Pons (tissue), 1 donor: ENCODE data around the gene SMIM9.
"Not testable (repeated sequence)": the region's sequence is repeated elsewhere in the genome, so short reads cannot be mapped to it uniquely, and the experiment has no call there.

ENCODE experiments used
- DNase-seq: peaks from one replicate; pipeline ENCODE4 v3.0.0-alpha.2; 2016; ENCODE audit warnings: low spot score

SMIM9 gene

GRCh38 chrX:154834562-154834961, at the start of gene SMIM9:
Gene SMIM9, minus strand, starts transcription at chrX:154834662. Its CDS starts 3,806 bp downstream, at chrX:154830856.
- DNase-seq: no peak

DNA sequence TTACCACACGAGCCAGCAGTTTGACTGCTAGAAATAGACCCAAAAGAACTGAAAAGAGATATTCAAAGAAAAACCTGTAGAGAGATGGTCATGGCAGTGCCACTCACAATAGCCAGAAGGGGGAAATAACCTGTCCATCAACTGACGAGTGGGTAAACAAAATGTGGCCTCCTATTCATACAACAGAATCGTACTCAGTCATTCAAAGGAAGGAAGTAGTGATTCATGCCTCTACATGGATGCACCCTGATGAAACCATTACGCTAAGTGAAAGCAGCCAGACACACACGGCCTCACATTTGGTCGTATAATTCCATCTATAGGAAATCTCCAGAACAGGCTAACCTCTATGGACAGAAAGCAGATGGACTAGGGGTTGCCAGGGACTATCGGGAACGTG, 49.6 kb upstream of the SMIM9 start:
- DNase-seq: not testable (repeated sequence)

DNA sequence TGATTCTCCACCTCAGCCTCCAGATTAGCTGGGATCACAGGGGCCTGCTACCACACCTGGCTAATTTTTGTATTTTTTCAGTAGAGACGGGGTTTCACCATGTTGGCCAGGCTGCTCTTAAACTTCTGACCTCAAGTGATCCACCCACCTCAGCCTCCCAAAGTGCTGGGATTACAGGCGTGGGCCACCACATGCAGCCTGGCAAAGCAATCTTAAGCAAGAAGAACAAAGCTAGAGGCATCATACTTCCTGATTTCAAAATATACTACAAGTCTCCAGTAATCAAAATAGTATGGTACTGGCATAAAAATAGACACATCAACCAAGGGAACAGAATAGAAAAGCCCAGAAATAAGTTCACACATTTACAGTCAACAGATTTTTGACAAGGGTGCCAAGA, 38.9 kb upstream of the SMIM9 start:
- no peak for DNase-seq

DNA sequence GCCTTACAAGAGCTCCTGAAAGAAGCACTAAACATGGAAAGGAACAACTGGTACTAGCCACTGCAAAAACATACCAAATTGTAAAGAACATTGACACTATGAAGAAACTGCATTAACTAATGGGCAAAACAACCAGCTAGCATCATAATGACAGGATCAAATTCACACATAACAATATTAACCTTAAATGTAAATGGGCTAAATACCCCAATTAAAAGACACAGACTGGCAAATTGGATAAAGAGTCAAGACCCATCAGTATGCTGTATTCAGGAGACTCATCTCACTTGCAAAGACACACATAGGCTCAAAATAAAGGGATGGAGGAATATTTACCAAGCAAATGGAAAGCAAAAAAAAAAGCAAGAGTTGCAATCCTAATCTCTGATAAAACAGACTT, 34.1 kb upstream of the SMIM9 start:
- DNase-seq: not testable (repeated sequence)

DNA sequence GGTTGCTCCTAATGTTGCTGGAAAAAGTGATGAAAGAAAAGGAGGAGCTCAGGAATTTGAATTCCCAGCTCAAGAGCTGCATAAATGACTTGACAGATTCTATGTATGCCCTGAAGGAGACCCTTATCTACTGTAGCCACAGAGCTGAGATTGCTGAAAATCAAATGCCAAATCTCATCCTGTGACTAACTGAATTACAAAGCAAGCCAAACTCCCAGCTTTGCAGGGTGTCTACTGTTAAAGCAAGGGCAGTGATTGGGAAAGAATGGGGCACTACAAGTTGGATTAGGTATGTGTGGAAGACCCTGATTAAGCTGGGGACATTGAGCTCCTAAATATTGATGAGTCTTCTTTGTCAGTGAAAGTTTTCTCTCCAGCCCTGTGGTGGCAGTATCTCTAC, 20.8 kb upstream of the SMIM9 start:
- no peak for DNase-seq

DNA sequence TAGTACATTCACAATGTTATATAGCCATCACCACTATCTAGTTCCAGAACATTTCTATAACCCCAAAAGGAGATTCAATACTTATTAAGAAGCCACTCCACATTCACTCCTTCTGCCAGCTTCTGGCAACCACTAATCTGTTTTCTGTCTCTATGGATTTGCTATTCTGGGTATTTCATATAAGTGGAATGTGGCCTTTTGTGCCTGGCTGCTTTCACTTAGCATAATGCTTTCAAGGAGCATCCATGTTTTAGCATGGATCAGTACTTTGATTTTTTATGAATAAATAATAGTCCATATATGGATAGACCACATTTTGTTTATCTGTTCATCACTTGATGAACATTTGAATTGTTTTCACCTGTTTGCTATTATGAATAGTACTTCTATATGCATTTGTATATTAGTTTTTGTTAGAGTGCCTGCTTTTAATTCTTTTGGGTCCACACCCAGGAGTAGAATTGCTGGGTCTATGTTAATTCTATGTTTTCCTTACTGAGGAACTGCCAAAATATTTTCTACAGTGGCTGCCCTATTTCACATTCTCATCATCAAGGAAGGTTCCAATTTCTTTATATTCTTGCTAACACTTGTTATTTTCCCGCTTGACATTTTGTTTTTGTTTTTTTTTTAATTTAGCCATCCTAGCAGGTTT, 16.6 kb upstream of the SMIM9 start:
- no peak for DNase-seq

DNA sequence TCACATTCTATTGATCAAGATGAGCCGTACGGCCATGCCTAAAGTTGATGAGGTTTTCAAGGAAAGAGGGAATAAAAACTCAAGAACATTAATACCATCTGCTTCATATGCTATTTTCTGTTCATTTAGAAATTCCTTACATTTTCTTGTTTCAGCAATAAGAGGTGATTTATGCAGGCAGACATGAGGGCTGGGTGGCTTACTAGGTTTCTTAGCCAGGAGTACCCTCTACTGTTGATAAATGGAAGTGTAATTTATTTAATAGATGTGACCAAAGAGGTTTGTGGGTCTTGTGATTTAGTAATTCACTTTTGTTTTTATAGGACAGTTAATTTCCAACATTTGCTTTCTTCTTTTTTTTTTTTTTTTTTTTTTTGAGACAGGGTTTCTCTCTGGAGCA, 6.4 kb upstream of the SMIM9 start:
- peak; percentile 33 for DNase-seq

DNA sequence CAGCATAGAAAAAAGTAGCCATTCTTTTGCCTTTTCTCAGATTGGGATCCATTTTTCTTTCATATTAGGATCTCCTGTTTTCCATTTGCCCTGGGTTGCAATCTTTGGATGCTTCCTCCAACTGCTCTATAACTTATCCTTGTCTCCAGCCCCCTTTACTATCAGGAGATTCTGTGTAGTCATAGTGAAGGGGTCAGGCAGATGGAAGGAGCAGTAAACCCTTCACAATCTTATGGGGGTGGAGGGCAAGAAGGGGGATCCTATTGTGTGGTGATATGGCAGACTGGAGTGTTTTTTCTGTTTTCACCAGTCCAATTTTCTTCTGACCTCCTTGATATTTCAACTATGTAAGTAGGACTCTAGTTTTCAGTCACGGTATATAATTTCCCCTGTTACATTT, 1.7 kb upstream of the SMIM9 start:
- no peak for DNase-seq

GRCh38 chrX:154833746-154834274, 652 bp downstream of the SMIM9 start:
- no peak for DNase-seq

DNA sequence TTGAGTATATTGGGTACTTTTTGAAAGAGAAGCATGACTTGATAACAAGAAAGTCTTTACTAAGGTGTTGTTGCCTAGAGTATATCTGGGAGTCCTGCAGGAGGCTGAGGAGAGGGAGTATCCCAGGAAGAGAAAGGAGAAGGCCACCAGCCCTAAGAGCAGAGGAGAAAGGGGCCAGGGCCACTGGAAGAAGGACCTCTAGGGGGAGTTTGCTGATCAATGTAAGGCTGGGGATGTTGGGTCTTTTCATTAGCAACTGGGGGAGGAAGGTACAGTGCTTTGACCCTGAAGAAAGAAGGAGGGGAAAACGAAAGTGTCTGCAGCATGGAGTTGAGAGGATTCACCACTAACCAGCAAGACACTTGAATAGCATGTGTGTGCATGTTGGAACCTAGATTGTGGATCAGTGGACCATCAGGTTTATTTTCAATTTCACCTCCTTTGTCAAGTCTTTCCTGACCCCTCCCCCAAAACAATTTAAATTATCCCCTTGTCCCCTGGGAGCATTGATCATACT, 4.5 kb downstream of the SMIM9 start:
- no peak for DNase-seq

- no peak for DNase-seq
Observed at GRCh38 chrX:154829134-154829533, 5.3 kb downstream of the SMIM9 start.

DNA sequence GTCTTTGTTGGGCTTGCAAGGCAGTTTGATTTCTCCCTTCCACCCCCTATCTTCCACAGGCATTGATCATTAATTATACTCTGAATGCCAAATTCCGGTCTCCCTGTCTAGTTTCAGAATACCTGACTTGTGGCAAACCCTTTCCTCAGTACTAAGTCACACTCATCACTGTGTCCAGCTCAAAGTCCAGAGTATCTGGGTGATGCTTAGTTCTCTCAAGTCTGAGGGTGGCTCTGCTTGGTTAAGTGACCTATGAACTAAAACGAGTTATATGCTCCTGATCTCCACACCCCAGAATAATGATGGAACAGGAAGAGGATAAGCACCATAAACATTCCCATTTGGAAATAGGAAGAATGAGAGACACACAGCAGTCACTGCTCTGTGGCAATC, 6.5 kb downstream of the SMIM9 start:
- DNase-seq: no peak

DNA sequence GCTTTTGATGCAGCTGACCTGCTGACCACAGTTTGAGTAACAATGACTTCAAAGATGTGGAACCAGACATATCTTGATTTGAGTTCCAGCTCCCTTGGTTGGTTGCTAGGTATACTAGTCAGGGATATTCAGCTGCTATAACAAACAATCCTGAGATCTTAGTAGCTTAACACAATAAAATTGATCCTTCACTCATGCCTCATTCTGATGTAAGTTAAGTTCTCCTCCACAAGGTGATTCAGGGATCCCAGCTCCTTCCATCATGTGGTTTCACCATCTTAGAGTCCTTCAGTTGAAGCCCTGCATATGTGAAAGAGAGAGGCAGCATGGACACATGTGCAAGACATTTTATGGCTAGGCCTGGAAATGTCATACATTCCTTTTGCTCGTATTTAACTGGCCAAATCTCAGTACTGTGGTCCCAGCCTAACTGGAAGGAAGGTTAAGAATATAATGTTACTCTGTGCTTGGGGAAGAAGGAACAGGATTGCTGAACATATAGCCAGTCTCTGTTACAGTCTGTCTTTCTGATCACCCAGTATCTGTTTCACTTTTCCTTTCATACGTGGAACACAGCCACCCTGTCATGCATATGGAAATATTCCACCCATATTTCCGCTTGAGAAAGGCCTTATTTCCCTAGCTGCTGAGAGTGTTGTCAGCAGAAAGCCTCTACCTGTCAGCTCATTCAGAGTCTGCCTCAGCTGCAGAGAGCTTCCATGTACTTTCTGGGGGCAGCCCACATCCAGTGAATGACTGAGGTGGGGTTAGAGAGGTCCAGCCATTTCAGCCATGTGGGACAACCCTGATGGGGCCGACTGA, 7.1 kb downstream of the SMIM9 start:
- DNase-seq: no peak

GRCh38 chrX:154825586-154825985, 8.9 kb downstream of the SMIM9 start:
- DNase-seq: not testable (repeated sequence)

- DNase-seq: no peak
Observed at GRCh38 chrX:154824638-154825037, 9.8 kb downstream of the SMIM9 start.

- no peak for DNase-seq
Observed at GRCh38 chrX:154822029-154822428, 12.4 kb downstream of the SMIM9 start.

- DNase-seq: no peak
Observed at GRCh38 chrX:154821523-154821922, 12.9 kb downstream of the SMIM9 start.

- DNase-seq: no peak
Observed at GRCh38 chrX:154819771-154820341, 14.6 kb downstream of the SMIM9 start.

DNA sequence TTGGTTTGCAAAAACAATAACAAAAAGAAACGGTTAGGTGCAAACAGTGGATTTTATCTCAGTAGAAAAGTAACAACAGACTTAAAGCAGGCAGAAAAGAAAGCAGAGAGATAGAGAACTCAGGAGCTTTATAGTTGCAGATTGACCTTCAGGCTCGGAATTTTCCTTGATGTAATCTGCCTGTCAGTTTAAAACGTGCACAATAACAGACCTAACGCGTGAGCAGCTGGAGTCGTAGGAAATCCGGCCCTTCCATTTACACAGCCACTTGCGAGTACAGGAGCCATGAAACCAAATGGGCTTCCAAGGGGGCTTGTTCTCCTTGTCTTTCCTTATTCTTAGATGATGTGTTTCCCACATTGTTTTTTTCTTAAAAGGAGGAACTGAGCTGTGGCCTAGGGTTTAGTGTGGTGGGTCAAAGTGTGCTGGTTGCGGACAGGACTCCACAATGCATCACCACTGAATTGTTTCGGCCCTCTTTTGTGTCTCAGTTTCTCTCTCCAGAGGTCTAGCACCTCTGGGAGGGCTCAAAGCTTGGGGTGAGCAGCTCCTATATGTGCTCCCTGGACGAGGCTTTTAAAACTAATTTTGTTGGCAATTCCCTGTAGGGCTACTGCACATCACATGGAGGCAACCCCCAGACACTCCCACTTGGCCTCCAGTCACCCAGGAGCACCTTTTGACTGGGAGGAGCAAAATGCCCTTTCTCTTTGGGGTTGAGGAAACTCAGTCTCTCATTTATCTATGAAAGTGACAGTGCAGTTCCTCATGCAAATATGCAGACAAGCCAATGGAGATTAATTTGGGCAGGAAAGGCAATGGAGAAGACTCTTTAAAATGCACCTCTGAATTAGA, 15.3 kb downstream of the SMIM9 start:
- DNase-seq: no peak

- not testable (repeated sequence) for DNase-seq
Observed at GRCh38 chrX:154817048-154817618, 17.3 kb downstream of the SMIM9 start.

- DNase-seq: not testable (repeated sequence)
Observed at GRCh38 chrX:154816326-154816898, 18.1 kb downstream of the SMIM9 start.
